Hepatocyte (in vitro differentiated cells): ENCODE measurements around the gene HLA-DRB1.
"Not testable (repeated sequence)": the region's sequence is repeated elsewhere in the genome, so short reads cannot be mapped to it uniquely, and the experiment has no call there.

Experiments used
- CTCF ChIP-seq: fragments of 200-600 bp; sonication (generic); IDR thresholded peaks from 2 replicates; pipeline ENCODE4 v1.5.1; 2016; ENCODE audit warnings: antibody characterized with exemption, mild to moderate bottlenecking; ENCODE audit not compliant: poor library complexity
- EZH2phosphoT487 ChIP-seq: fragments of 200-600 bp; sonication (generic); IDR thresholded peaks from one replicate; pipeline ENCODE4 v1.6.1; 2018; ENCODE audit warnings: antibody characterized with exemption, mild to moderate bottlenecking, low read depth, moderate library complexity; ENCODE audit not compliant: unreplicated experiment, severe bottlenecking

GRCh38 chr6:32590713-32591112 is 1.1 kb upstream of the HLA-DRB1 start:
- TF ChIP-seq EZH2phosphoT487, CTCF: not testable (repeated sequence)
